T-helper 9 cell (primary cell): Measurements from ENCODE around the gene SDK2.
"Not testable (repeated sequence)": the region's sequence is repeated elsewhere in the genome, so short reads cannot be mapped to it uniquely, and the experiment has no call there.

Source experiments
- DNase-seq: peaks from one replicate; pipeline ENCODE4 v3.0.0-alpha.2; 2020

The SDK2 gene

GRCh38 chr17:73311781-73312641, 332.2 kb downstream of the SDK2 start, which contains the start of gene CDC42EP4:
CDC42EP4 (minus strand) TSS chr17:73312001; CDS start chr17:73286500, 25,501 bp downstream.
- DNase-seq: peak; percentile 79

GRCh38 chr17:73311428-73311780, 332.8 kb downstream of the SDK2 start:
- DNase-seq: peak; percentile 6

- DNase-seq: no peak
Measured at GRCh38 chr17:73309727-73310596, 334.3 kb downstream of the SDK2 start.

GRCh38 chr17:73308959-73309358, 335.3 kb downstream of the SDK2 start:
- not testable (repeated sequence) for DNase-seq

DNA sequence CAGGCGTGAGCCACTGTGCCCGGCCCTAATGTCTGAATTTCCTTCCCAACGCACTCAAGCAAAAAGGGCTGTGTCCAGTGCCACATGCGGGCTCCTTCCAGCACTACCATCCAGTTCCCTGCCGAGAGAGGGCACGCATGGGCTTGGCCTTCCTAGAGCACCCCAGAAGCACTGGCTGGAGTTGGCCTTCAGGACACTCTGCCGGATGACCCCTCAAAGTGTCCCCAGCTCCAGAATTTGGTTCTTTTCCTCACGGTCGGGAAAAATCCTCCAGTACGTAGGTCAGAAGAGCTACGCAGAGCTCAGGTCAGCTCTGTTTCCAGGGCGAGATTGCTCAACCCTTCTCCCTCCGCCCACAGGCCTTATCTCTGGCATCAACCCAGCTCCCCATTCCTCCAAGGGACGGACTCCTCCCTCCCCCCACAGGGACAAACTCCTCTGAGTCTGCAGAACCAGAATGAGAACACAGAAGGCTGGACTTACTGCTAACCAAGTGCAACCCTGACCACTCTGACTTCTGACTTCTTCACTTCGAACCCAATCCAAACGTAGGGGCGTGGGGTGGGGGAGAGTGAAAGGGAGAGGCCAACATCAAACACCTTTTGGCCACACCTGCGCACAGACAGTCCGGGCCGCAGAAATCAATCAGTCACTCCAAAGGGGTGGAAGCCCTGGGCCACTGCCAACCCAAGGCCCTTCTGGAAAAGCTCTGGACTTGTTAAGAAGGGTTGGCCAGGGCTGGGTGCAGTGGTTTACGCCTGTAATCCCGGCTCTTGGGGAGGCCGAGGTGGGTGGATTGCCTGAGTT, 336.0 kb downstream of the SDK2 start:
- DNase-seq: no peak

DNA sequence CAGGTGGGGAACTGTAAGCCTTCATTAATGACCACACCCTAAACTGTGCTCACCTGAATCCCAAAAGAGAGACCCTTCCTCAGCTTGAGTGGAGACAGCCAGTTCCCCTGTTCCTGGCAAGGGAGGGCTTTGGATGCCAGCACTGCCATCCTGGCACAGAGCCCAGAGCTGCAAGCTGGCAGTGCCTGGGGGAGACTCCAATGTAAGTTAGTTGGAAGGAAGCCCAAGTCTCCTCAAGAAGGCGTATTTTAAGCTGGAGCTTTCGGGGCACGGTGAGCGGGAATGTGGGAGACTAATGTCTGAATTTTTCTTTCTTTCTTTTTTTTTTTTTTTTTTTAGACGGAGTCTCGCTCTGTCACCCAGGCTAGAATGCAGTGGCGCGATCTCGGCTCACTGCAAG, 337.1 kb downstream of the SDK2 start:
- no peak for DNase-seq

DNA sequence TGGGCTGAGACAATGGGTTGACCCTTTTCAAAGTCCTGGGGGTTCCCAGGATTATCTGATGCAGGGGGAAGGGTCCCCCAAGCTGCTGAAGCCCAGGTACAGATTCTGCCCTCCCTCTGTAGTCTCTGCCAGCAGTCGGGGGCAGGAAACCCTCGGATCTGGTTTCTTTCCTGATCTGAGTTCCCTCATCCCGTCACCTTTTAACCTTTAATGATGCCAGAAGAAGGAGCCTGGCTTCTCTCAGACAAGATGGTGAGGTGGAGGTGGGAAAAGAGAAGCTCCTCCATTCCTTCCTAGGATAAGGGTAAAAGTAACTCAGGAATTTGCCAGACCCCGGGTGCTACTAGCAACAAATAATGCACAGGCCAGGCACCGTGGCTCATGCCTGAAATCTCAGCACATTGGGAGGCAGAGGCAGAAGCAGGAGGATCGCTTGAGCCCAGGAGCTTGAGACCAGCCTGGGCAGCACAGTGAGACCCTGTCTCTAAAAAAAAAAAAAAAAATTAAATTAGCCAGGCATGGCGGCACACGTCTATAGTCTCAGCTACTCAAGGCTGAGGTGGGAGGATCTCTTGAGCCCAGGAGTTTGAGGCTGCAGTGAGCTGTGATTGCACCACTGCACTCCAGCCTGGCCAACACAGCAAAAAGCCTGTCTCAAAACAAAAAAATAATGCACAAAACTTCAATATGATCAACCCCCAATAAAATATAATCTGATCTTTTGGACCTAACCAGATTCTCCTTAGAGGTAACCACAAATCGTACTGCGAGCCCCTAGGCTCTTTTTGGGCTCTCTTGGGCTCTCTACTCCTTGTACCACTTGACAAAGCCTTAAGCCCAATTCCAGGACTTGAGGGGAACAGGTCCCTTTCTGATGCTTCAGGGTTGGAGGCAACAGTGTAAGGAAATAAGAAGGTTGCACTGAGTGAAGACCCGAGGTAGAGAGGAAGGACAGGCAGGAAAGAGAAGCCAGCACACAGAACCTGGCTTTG, 338.1 kb downstream of the SDK2 start:
- DNase-seq: no peak

DNA sequence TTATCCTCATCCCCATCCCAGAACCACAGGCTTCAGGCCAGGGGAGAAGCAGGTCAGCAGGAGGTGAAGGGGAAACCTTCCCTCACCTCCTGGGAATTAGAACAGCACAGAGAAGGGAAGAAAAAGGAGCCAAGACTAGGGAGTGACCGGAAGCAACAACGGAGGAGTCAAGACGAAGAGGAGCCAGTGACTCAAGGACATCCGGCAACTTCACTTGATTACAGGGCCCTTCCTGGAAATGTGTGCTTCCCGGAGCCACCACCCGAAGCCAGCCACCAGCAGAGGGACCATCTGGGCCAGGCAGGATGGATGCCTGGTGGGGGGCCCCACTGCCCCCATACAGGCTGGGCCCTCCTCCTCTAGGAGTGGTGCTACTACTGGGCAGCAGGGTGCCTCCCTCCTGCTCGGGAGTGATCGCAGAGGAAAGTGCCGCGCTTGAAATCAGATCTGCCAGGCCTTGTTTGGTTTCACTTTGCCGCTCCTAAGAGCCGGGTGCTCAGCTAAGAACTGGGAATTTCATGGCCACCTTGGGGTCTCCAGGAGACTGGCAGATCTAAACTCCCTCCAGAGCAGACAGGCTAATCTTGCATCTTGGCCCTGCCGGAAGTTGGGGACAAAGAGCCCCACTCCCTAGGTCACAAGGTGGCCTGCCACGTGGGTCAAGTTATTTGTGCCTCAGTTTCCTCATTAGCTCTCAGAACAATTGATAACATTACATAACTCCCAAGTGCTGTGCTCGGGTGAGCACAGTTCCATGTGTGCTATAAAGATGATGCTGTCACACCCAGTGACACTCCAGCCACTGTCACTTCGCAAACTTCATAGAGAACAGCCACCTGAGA, 339.1 kb downstream of the SDK2 start:
- DNase-seq: no peak

GRCh38 chr17:73304438-73304837, 339.8 kb downstream of the SDK2 start:
- DNase-seq: no peak

- DNase-seq: no peak
Measured at GRCh38 chr17:73302189-73302588, 342.1 kb downstream of the SDK2 start.

DNA sequence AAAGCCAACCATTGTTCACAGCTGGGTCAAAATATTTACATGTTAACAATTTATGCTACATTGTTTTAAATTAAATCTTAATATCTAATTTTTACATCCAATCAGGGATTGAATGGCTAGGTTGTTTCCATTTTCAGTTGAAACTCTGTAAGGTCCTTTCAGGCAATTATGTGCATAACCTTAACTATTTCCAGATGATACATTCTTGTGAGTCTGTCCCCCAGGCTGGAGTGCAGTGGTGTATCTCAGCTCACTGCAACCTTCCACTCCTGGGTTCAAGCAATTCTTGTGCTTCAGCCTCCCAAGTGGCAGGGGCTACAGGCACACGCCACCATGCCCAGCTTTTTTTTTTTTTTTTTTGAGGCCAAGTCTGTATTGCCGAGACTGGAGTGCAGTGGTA, 342.9 kb downstream of the SDK2 start:
- DNase-seq: no peak

GRCh38 chr17:73300392-73300791, 343.9 kb downstream of the SDK2 start:
- no peak for DNase-seq

DNA sequence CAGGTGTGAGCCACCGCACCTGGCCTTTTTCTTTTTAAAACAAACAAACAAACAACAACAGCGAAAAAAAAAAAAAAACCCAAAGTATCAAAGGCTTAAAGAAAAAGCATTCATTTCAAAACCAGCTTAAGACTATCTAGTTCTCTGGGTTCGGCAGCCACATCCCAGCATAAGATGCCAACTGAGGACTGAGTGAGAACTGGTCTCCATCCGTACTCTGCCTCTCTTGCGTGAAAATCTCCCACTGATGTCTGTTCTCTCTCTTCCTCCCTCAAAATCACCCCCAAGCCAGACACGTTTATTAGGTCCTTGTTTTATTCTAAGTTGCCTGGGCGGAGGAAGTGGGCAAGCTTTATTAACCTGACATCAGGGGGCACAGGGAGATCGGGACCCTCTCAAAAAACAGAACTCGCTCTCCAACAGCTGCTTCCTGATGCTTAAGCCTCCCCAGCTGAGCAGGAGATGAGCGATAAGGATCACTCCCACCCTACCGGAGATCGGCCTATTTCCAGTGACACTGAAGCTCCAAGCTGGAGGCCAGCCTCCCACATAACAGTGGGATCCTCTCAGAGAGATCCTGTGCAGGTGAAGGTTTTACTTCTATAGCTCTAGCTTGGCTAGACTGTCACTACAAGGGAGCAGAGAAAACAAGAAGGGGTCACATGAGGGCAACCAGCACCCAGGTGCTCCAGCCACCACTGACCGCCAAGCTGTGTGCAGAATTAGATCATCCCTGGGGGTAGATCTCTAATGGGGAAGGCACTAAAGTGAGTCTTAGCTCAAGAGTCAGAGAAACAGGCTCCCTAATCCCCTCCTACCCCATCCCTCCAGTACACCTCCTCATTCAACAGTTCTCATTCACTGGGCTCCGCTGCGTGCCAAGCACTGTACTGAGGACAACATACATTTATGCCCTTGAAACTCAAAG, 346.0 kb downstream of the SDK2 start:
- DNase-seq: no peak

DNA sequence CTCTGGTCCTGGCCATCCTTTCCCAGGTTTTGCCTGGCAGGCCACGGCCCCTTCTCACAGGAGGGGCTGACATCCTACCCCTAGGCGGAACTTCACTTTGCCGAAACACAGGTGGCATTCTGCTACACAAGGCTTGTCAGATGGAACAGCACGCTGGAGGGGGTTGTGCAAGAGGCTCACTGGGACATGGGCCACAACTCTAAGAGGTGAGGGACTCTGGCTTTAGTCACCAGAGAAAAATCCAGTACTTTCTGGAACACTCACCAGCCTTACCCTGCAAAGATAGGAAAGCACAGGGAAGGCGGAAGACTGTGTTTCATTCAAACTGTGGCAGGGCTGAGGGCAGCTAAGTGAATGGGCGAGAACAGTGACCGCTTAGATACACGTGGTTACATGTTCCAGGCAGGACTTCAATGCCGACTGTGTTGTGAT, 350.7 kb downstream of the SDK2 start:
- no peak for DNase-seq

- DNase-seq: no peak
Measured at GRCh38 chr17:73293031-73293430, 351.2 kb downstream of the SDK2 start.

DNA sequence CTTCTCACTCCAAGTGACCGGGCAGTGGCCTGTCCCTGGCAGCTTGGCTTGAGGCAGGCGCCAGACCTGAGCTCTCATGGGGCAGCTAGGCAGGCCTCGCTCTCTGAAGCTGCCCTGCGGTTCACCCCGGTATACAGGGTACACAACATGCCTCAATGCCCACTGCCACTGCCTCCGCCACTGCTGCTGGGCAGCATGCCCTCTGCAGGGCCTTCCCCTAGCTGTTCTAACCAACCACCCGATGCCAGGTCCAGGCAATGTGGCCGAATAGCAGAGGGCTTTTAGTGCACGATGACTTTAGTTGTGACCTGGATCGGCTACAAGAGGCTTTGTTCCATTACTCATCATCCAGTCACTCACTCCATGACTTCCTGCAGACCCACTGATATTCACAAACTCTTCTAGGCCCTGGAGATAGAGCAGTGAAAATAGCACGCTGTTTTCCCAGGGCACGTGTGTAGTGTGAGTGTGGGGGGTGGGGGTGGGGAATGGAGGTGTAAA, 352.2 kb downstream of the SDK2 start:
- DNase-seq: no peak

- no peak for DNase-seq
Measured at GRCh38 chr17:73291260-73291801, 352.9 kb downstream of the SDK2 start.

DNA sequence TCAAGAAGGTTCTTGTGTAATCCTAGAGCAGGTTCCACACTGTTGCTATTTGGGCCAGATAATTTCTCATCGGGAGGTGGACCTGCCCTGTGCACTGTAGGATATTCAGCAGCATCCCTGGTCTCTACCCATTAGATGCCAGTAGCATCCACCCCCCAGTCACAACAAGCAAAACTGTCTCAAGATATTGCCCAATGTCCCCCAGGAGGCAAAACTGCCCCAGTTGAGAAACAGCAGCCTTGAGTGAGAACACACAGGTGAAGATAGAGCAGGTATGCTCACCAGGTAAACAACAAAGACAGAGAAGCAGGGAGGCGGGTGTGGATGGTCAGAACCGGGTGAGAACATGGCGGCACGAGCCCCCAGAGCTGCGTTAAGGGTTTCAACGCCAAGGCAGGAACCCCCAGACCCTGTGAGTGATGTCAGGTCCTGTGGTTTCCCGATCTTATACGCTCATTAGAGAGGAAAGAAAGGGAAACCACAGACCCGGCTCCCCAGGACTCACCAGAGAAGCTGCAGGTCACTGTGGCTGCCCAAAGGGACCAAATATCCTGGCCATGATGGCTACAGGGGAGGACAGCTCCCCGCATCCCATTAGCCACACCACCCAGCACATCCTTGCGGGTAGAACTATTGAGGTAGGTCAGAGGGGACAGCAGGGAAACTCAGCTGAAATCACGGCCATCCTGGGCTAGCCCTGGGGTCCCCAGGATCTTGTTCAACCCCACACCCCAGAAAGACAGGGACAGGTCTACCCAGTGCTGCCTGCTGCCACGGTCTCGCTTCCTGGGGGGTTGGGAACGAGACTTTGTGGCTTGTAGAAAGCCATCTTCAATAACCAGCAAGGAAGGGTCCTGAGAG, 353.6 kb downstream of the SDK2 start:
- DNase-seq: no peak
